Ecto neural progenitor cell (in vitro differentiated cells): ENCODE data around the gene CDH5.
"Not testable (repeated sequence)": the region's sequence is repeated elsewhere in the genome, so short reads cannot be mapped to it uniquely, and the experiment has no call there.

Source experiments
- DNase-seq: peaks from one replicate; pipeline ENCODE4 v3.0.0-alpha.2; 2018; ENCODE audit warnings: low spot score

CDH5 gene

GRCh38 chr16:66366433-66367299, at the start of gene CDH5:
Gene CDH5 (plus strand): TSS chr16:66366691. CDS start chr16:66379338, 12,647 bp downstream.
- no peak for DNase-seq

GRCh38 chr16:66318505-66318904, 48.0 kb upstream of the CDH5 start:
- no peak for DNase-seq

GRCh38 chr16:66320774-66321173, 45.7 kb upstream of the CDH5 start:
- DNase-seq: no peak

GRCh38 chr16:66322174-66322573, 44.3 kb upstream of the CDH5 start:
- DNase-seq: no peak

GRCh38 chr16:66324815-66325515, 41.5 kb upstream of the CDH5 start:
- peak; percentile 75 for DNase-seq

- no peak for DNase-seq
Measured at GRCh38 chr16:66325717-66326376, 40.6 kb upstream of the CDH5 start.

- no peak for DNase-seq
Measured at GRCh38 chr16:66326991-66327513, 39.4 kb upstream of the CDH5 start.

- no peak for DNase-seq
Measured at GRCh38 chr16:66328282-66328681, 38.2 kb upstream of the CDH5 start.

GRCh38 chr16:66331464-66331863, 35.0 kb upstream of the CDH5 start:
- DNase-seq: not testable (repeated sequence)

GRCh38 chr16:66332634-66333610, 33.6 kb upstream of the CDH5 start:
- DNase-seq: no peak

GRCh38 chr16:66334853-66335574, 31.5 kb upstream of the CDH5 start:
- DNase-seq: no peak

- DNase-seq: no peak
Measured at GRCh38 chr16:66335704-66336329, 30.7 kb upstream of the CDH5 start.

- DNase-seq: no peak
Measured at GRCh38 chr16:66337463-66338188, 28.9 kb upstream of the CDH5 start.

- DNase-seq: peak; percentile 80
Measured at GRCh38 chr16:66342294-66342900, 24.1 kb upstream of the CDH5 start.

- DNase-seq: no peak
Measured at GRCh38 chr16:66344533-66345145, 21.9 kb upstream of the CDH5 start.

- DNase-seq: no peak
Measured at GRCh38 chr16:66346221-66346620, 20.3 kb upstream of the CDH5 start.

GRCh38 chr16:66352304-66352703, 14.2 kb upstream of the CDH5 start:
- DNase-seq: no peak

- DNase-seq: no peak
Measured at GRCh38 chr16:66353055-66353454, 13.4 kb upstream of the CDH5 start.
